ENCODE results near the gene BRSK1. TPM values are rescaled to one million over a fixed set of nuclear protein-coding genes. Genes with fewer than 3 reads are reported as not detected.

Gene BRSK1
- total and polyA plus RNA-seq, 2 of the 13 experiments (the other 11 are each of a cell fraction or from before 2014, with no cell fraction given): 0.18 to 1.2 TPM

DNA sequence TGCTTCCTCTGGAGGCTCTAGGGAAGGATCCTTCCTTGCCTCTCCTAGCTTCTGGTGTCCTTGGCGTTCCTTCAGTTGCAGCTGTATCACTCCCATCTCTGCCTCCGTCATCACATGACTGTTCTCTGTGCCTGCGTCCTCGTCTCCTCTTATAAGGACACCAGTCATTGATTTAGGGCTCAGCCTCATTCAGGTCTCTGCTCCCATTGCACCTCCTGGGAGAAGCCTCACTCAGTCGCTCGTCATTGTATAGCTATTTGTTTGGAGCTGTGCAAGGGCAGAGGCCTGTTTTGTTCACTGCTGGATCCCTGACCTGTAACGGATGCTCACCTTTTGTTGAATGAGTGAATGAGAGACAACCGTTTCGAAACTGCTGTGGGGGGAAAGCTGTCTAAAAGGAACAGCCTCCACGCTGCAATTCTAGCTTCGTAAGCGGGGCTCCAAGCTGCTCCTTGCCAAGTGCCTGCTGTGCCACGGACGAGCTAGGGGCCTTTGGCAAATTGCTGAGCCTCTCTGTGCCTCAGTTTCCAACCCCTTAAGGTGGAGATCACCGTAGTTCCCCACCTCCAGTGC is 17.2 kb downstream of the BRSK1 start (continued):
- 0 out of 2 replicates have a peak, but pooled peaks have one; percentile 30 for TF ChIP-seq ZNF615 (CRISPR knock-in tag; IDR thresholded peaks at IDR 0.05; ENCODE audit: borderline replicate concordance)

DNA sequence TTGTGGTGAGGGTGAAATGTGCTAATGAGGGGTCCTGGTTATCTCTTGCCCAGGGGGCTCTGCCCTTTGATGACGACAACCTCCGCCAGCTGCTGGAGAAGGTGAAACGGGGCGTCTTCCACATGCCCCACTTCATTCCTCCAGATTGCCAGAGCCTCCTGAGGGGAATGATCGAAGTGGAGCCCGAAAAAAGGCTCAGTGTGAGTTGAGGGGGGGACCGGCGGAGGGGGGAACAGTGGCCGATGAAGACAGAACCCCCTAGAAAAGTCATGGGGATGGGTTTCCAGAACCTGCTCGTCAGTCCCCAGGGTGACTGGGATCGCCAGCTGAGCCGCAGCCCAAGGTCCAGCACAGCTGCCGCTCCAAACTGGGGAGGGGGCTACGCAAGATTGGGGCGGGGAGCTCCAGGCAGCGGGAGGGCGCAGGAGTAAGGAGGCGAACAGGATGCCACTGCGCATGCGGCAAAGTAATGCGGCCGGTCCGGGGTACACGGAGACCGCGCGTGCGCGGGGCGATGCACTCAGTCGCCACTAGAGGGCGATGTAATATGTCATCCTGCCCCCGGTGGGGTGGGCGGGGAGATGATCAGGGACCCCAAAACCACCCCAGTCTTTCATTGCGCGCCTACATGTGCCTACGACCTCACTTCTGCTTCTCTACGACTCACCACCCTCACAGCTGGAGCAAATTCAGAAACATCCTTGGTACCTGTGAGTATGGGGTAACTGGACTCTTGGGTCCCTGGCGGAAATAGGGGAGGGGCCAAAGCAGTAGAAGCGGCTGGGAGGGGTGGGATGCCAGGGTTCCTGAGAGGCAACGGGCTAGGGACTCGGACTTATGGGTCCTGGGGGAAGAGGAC is 17.9 kb downstream of the BRSK1 start:
- intact Hi-C loops (cut with micrococcal nuclease; ENCODE audit: unreplicated experiment) (loop anchor here (1.0 kb wide), 2 partner anchors 38 to 84 kb away; partner anchors contain the start of genes KMT5C and RPL28), in situ Hi-C loops (cut with HindIII; ENCODE audit: extremely low pct_ligation_motif_present, low pct_unique_long_range_greater_than_20kb) (loop anchor here (5.0 kb wide), 1 partner anchor 116 kb away; no protein-coding TSS in a partner anchor)
- H3K27me3 ChIP-seq (ENCODE audit: control insufficient read depth in 1 of 2, insufficient read depth in 2 of 2, low read length in 2 of 2): peaks cover 0 to 20% of the 10 kb centered on the region in 2 experiments; a peak in 2 of 5 replicates
- no peaks in the 10 kb centered on the region for H3K79me2 ChIP-seq (ENCODE audit: insufficient read depth, low read length)
- CTCF ChIA-PET (ENCODE audit: low intra/inter-chr PET ratio, low total read pairs): interaction anchor here (1.2 to 1.8 kb wide), 2 partner anchors 38 to 116 kb away, joined by 3 to 9 read pairs; partner anchors contain the start of gene KMT5C
- peaks cover 29% of the 10 kb centered on the region for H3K4me1 ChIP-seq (ENCODE audit: insufficient read depth, low read length)
- H3K36me3 ChIP-seq (replicated peaks in 1 of 2; ENCODE audit: control insufficient read depth in 1 of 2, insufficient read depth in 2 of 2, low read length in 2 of 2): no peaks in the 10 kb centered on the region
- FAIRE-seq (peak; percentile 69), ATAC-seq (peak; percentile 75), DNase-seq (ENCODE audit: low spot score) (peak; percentile 68)
- no TSS peak for BruUV-seq (replicated peaks)
- POLR2A ChIA-PET: interaction anchor here (0.6 to 2.2 kb wide), 14 partner anchors 10 to 119 kb away, joined by 3 to 15 read pairs (median 5); partner anchors contain the start of genes HSPBP1, KMT5C, PPP6R1 and UBE2S
- H3K27ac ChIP-seq (ENCODE audit: extremely low read length, insufficient read depth, low read length): no peak overlapping the region
- H3K4me2 ChIP-seq (ENCODE audit: low read depth, low read length): peak overlapping the region; percentile 96
- peak overlapping the region; percentile 55 to 75 (median 72) for H3K4me3 ChIP-seq (replicated peaks in 1 of 3; ENCODE audit: insufficient read depth in 1 of 3, low read depth in 2 of 3, low read length in 3 of 3)
- peak overlapping the region; percentile 50 for H3K9ac ChIP-seq (ENCODE audit: insufficient read depth, low read depth, low read length)
- WGBS (ENCODE audit: low lambda C conversion rate): 8% methylated on average over 16 of the region's 42 CpGs
- H2AFZ ChIP-seq (ENCODE audit: low read length): peak overlapping the region; percentile 54
- no peaks in the 10 kb centered on the region for H3K9me3 ChIP-seq (ENCODE audit: low read length)
- no peaks in the 10 kb centered on the region for H4K20me1 ChIP-seq (ENCODE audit: insufficient read depth, low read length)
- TF ChIP-seq POLR2A (IDR thresholded peaks at IDR 0.05; ENCODE audit: insufficient read depth in 1 of 2, low read depth in 2 of 2, low read length in 2 of 2) (peak in 1 of 2 experiments; percentile 48; a peak in 1 of 4 replicates), SALL1 (CRISPR knock-in tag; IDR thresholded peaks at IDR 0.05) (peak; percentile 48), CBX5 (CRISPR knock-in tag; IDR thresholded peaks at IDR 0.05; ENCODE audit: borderline replicate concordance) (0 out of 2 replicates have a peak, but pooled peaks have one; percentile 14), ZNF556 (CRISPR knock-in tag; IDR thresholded peaks at IDR 0.05; ENCODE audit: borderline replicate concordance) (0 out of 2 replicates have a peak, but pooled peaks have one; percentile 35), YEATS2 (CRISPR knock-in tag; IDR thresholded peaks at IDR 0.05; ENCODE audit: borderline replicate concordance) (peak; percentile 62; the same call in 1 of the 2 replicates)
- TF ChIP-seq, protein P1, sequence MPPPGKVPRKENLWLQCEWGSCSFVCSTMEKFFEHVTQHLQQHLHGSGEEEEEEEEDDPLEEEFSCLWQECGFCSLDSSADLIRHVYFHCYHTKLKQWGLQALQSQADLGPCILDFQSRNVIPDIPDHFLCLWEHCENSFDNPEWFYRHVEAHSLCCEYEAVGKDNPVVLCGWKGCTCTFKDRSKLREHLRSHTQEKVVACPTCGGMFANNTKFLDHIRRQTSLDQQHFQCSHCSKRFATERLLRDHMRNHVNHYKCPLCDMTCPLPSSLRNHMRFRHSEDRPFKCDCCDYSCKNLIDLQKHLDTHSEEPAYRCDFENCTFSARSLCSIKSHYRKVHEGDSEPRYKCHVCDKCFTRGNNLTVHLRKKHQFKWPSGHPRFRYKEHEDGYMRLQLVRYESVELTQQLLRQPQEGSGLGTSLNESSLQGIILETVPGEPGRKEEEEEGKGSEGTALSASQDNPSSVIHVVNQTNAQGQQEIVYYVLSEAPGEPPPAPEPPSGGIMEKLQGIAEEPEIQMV (CRISPR knock-in tag; IDR thresholded peaks at IDR 0.05; ENCODE audit: low read depth): 0 out of 2 replicates have a peak, but pooled peaks have one; percentile 54
- TF ChIP-seq, protein P2, sequence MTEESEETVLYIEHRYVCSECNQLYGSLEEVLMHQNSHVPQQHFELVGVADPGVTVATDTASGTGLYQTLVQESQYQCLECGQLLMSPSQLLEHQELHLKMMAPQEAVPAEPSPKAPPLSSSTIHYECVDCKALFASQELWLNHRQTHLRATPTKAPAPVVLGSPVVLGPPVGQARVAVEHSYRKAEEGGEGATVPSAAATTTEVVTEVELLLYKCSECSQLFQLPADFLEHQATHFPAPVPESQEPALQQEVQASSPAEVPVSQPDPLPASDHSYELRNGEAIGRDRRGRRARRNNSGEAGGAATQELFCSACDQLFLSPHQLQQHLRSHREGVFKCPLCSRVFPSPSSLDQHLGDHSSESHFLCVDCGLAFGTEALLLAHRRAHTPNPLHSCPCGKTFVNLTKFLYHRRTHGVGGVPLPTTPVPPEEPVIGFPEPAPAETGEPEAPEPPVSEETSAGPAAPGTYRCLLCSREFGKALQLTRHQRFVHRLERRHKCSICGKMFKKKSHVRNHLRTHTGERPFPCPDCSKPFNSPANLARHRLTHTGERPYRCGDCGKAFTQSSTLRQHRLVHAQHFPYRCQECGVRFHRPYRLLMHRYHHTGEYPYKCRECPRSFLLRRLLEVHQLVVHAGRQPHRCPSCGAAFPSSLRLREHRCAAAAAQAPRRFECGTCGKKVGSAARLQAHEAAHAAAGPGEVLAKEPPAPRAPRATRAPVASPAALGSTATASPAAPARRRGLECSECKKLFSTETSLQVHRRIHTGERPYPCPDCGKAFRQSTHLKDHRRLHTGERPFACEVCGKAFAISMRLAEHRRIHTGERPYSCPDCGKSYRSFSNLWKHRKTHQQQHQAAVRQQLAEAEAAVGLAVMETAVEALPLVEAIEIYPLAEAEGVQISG (CRISPR knock-in tag; IDR thresholded peaks at IDR 0.05): peak; percentile 16; the same call in 1 of the 2 replicates
- TF ChIP-seq, protein P3, sequence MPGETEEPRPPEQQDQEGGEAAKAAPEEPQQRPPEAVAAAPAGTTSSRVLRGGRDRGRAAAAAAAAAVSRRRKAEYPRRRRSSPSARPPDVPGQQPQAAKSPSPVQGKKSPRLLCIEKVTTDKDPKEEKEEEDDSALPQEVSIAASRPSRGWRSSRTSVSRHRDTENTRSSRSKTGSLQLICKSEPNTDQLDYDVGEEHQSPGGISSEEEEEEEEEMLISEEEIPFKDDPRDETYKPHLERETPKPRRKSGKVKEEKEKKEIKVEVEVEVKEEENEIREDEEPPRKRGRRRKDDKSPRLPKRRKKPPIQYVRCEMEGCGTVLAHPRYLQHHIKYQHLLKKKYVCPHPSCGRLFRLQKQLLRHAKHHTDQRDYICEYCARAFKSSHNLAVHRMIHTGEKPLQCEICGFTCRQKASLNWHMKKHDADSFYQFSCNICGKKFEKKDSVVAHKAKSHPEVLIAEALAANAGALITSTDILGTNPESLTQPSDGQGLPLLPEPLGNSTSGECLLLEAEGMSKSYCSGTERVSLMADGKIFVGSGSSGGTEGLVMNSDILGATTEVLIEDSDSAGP (CRISPR knock-in tag; IDR thresholded peaks at IDR 0.05; ENCODE audit: borderline replicate concordance): peak; percentile 75; the same call in 1 of the 2 replicates
- TF ChIP-seq, protein P4, sequence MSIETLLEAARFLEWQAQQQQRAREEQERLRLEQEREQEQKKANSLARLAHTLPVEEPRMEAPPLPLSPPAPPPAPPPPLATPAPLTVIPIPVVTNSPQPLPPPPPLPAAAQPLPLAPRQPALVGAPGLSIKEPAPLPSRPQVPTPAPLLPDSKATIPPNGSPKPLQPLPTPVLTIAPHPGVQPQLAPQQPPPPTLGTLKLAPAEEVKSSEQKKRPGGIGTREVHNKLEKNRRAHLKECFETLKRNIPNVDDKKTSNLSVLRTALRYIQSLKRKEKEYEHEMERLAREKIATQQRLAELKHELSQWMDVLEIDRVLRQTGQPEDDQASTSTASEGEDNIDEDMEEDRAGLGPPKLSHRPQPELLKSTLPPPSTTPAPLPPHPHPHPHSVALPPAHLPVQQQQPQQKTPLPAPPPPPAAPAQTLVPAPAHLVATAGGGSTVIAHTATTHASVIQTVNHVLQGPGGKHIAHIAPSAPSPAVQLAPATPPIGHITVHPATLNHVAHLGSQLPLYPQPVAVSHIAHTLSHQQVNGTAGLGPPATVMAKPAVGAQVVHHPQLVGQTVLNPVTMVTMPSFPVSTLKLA (IDR thresholded peaks at IDR 0.05): no peak
